Heart right ventricle (tissue), 16 donors: Measurements from ENCODE around the gene NOLC1. TPM values are rescaled to one million over a fixed set of nuclear protein-coding genes. Genes with fewer than 3 reads are reported as not detected.

Source experiments
- ATAC-seq, 8 donors: fragments of 200-7000 bp; cut with Tn5 transposase; one replicate each; pipeline ENCODE4 v1.9.1; 2020; ENCODE audit warnings: mild to moderate bottlenecking in 8 of 8, moderate library complexity in 8 of 8, moderate number of reproducible peaks in 1 of 8
- DNase-seq, 2 donors: peaks; one replicate each; pipeline ENCODE4 v3.0.0-alpha.2; 2020
- H3K27ac ChIP-seq, 10 donors: fragments of 200-600 bp; sonication (generic) in 2 of 10; one replicate each; pipeline versions ENCODE4 v1.5.0 to v1.8.0; 2020 to 2022; ENCODE audit warnings: mild to moderate bottlenecking in 3 of 10
- H3K27me3 ChIP-seq, 7 donors: fragments of 200-600 bp; one replicate each; pipeline ENCODE4 v1.8.0; 2021 to 2022; ENCODE audit warnings: mild to moderate bottlenecking in 2 of 7
- H3K36me3 ChIP-seq, 9 donors: fragments of 200-600 bp; sonication (generic) in 1 of 9; one replicate each; pipeline versions ENCODE4 v1.5.0 to v1.8.0; 2020 to 2022; ENCODE audit warnings: mild to moderate bottlenecking in 2 of 9
- H3K4me1 ChIP-seq, 9 donors: fragments of 200-600 bp; sonication (generic) in 1 of 9; one replicate each; pipeline versions ENCODE4 v1.5.0 to v1.8.0; 2020 to 2022; ENCODE audit warnings: mild to moderate bottlenecking in 4 of 9
- H3K4me3 ChIP-seq, 10 donors: fragments of 200-600 bp; sonication (generic) in 2 of 10; one replicate each; pipeline versions ENCODE4 v1.5.0 to v1.8.0; 2020 to 2022; ENCODE audit warnings: mild to moderate bottlenecking in 7 of 10, moderate library complexity in 2 of 10
- H3K9me3 ChIP-seq, 11 donors: fragments of 200-600 bp in 10 of 11; sonication (generic) in 2 of 11; one replicate each; pipeline versions ENCODE4 v1.5.0 to v1.8.0; 2013 to 2022; ENCODE audit warnings: mild to moderate bottlenecking in 2 of 11, control low read depth in 1 of 11, moderate library complexity in 1 of 11
- WGBS, 2 donors: extraction: QIAGEN DNeasy Blood & Tissue Kit; methylation state at CpG; one replicate each; pipeline ENCODE4 v1.1.7; 2013; ENCODE audit warnings: inconsistent platforms in 1 of 2; 5-methylcytosine and 5-hydroxymethylcytosine counted together
- intact Hi-C, 10 donors: fragments of 100-400 bp; cut with DNase I; formaldehyde crosslinking; loops; one replicate each; pipeline versions ENCODE4 v1.11.1 to v1.14.2; 2022
- polyA plus RNA-seq, 2 donors: library from polyadenylated mRNA; stranded (reverse); fragments of 200-250 nt; gene quantifications; one replicate each; pipeline ENCODE4 v1.2.3, GENCODE V29; 2013
- total RNA-seq, 10 donors: library from RNA; stranded (reverse); fragmentation: NEBNext Ultra II Directional in 3 of 10; extraction: Animal tissue kit (Norgen Biotek cat#: 25700) in 3 of 10; gene quantifications; one replicate each; pipeline versions ENCODE4 v1.2.1 to v1.2.4, GENCODE V29; 2021 to 2023
- TF ChIP-seq, protein P1 (sequence below), 9 donors: fragments of 200-600 bp; sonication (generic) in 2 of 9; IDR thresholded peaks; one replicate each; pipeline versions ENCODE4 v1.5.0 to v1.8.0; 2021 to 2022; ENCODE audit warnings: antibody characterized with exemption in 9 of 9, mild to moderate bottlenecking in 5 of 9, moderate library complexity in 1 of 9
- donor health status: Arrhythmogenic right ventricular cardiomyopathy.
- donor health status: ischemic (EF 13 %, LVEDD 7.1; RV severe dilation, severe dysfunction).
- donor health status: healthy with polysubstance abuse.
- donor health status: DM: no; HTN: yes; CAD: no.
- donor health status: DM: no; HTN: no; CAD: no.
- donor health status: ischemic (EF 25% LVEDD 6.9; RV normal size, moderate dysfunction).
- donor health status: ischemic (EF 25% LVEDD 5.7; RV mildly dilated, moderate dysfunction).
- donor health status: healthy.
- donor health status: DM: yes; HTN: yes; CAD: no.
- donor health status: Ischemic cardiomyopathy.
- donor health status: ischemic (EF 35%, LVEDD 5.7; RV mildly dilated, moderate dysfunction).
- donor health status: nonischemic (EF 11% LVEDD 7.7; RV severe dilation, severe dysfunction).
- donor health status: DM: yes; HTN: yes; CAD: no.
- donor health status: PGD.
- donor health status: ischemic (EF 29% LVEDD 5.4; RV normal size, mild dysfunction).
- donor health status: nonischemic (EF 23%, LVEDD 6.1; RV moderate dilation, normal function).

The NOLC1 gene
- total and polyA plus RNA-seq, 12 donors = 8.6 to 45.5 (median 27.8) TPM

DNA sequence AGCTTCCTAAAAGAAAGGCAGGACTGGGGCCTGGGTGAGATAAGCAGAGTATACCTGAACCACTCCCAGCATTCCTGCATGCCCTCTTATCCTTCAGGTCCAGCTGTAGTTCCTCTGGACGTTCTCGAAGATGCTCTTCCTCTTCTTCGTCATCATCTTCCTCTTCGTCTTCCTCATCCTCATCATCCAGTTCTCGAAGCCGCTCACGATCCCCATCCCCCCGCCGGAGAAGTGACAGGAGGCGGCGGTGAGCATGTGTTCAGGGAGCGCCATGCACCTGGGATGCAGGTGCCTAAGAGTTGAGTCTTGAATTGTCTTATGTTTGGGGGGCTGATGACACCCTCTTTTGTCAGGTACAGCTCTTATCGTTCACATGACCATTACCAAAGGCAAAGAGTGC is 3.9 kb upstream of the NOLC1 start:
- TF ChIP-seq, protein P1, sequence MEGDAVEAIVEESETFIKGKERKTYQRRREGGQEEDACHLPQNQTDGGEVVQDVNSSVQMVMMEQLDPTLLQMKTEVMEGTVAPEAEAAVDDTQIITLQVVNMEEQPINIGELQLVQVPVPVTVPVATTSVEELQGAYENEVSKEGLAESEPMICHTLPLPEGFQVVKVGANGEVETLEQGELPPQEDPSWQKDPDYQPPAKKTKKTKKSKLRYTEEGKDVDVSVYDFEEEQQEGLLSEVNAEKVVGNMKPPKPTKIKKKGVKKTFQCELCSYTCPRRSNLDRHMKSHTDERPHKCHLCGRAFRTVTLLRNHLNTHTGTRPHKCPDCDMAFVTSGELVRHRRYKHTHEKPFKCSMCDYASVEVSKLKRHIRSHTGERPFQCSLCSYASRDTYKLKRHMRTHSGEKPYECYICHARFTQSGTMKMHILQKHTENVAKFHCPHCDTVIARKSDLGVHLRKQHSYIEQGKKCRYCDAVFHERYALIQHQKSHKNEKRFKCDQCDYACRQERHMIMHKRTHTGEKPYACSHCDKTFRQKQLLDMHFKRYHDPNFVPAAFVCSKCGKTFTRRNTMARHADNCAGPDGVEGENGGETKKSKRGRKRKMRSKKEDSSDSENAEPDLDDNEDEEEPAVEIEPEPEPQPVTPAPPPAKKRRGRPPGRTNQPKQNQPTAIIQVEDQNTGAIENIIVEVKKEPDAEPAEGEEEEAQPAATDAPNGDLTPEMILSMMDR (IDR thresholded peaks at IDR 0.05) = no peak
- ATAC-seq (no peak), DNase-seq (no peak)
- WGBS, 2 donors = 93 to 94% methylated on average over 13 of the region's 13 CpGs
- Histone ChIP-seq H3K36me3 (peaks cover 0 to 76% (median 25%) of the 10 kb centered on the region in 9 donors), H3K4me1 (peaks cover 4 to 19% (median 9%) of the 10 kb centered on the region in 9 donors), H3K9me3 (no peaks in the 10 kb centered on the region), H3K27me3 (no peaks in the 10 kb centered on the region), H3K27ac (no peak overlapping the region), H3K4me3 (no peak overlapping the region)
- intact Hi-C loops = no loop called here

DNA sequence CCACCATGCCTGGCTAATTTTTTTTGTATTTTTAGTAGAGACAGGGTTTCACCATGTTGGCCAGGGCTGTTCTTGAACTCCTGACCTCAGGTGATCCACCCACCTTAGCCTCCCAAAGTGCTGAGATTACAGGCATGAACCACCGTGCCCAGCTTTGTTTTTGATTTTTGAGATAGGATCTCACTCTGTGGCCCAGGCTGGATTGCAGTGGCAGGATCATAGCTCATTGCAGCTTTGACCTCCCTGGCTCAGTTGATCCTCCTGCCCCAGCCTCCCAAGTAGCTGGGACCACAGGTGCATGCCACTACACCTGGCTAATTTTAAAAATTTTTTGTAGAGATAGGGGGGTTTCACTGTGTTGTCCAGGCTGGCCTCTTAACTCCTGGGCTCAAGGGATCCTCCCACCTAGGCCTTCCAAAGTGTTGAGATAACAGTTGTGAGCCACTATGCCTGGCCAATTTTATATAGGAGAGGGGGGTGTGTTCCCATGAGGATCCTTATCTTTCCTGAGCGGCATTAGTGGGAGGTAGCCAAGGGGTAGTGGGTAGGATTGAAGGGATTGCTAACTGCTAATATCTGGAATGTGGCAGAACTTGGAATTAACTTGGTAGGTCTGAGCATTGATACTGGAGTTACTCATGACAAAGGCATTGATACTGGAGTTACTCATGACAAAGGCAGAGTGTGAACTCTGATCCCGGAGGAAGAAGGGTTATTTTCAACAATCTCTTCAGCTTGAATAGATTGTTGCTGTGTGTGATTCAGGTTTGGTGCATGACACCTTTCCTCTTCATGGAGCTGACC is 1.0 kb upstream of the NOLC1 start:
- WGBS, 2 donors = 62 to 65% methylated on average over 3 of the region's 3 CpGs

DNA sequence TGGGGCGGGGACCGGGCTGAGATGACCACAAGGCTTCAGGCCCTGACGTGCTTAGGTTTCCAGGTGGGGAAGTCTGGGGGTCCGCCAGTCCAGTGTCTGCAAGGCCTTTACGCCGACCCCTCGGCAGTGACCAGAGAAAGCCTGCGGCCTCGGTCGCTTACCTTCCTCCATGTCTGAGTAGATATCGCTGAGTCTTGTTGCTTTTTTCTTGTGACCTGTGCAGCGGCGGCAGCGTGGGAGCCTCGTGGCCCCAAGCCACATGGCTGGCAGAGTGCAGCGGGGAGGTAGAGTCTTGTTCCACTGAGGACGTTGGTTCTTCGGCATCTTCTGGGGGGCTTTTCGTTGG is 329 bp downstream of the NOLC1 start:
- intact Hi-C loops = loop anchor here in 3 of 10 donors (1.0 kb wide), 1 partner anchor 20 kb away; no protein-coding TSS in a partner anchor
- TF ChIP-seq, protein P1 (IDR thresholded peaks at IDR 0.05) = no peak
- ATAC-seq = peak in 5 of 8 donors; percentile 2 to 26 (median 15)
- H3K36me3 ChIP-seq = peaks cover 0 to 70% (median 28%) of the 10 kb centered on the region in 9 donors
- H3K9me3 ChIP-seq = no peaks in the 10 kb centered on the region
- H3K27ac ChIP-seq = peak overlapping the region; percentile 46 to 94 (median 89)
- DNase-seq = no peak
- H3K4me1 ChIP-seq = peaks cover 4 to 33% (median 22%) of the 10 kb centered on the region in 9 donors
- WGBS, 2 donors = 0% methylated on average over 19 of the region's 19 CpGs
- H3K4me3 ChIP-seq = peak overlapping the region; percentile 71 to 96 (median 84)
- no peaks in the 10 kb centered on the region for H3K27me3 ChIP-seq

More for the DNA sequence above, 1.0 kb upstream of the NOLC1 start:
- Histone ChIP-seq H3K9me3 (no peaks in the 10 kb centered on the region), H3K36me3 (peaks cover 0 to 70% (median 21%) of the 10 kb centered on the region in 9 donors), H3K4me1 (peaks cover 4 to 33% (median 22%) of the 10 kb centered on the region in 9 donors), H3K4me3 (peak overlapping the region in 9 of 10 donors; percentile 71 to 96 (median 82)), H3K27ac (peak overlapping the region; percentile 22 to 94 (median 89)), H3K27me3 (no peaks in the 10 kb centered on the region)
- intact Hi-C loops = no loop called here
- no peak for ATAC-seq
- no peak for DNase-seq
- TF ChIP-seq, protein P1 (IDR thresholded peaks at IDR 0.05) = no peak

DNA sequence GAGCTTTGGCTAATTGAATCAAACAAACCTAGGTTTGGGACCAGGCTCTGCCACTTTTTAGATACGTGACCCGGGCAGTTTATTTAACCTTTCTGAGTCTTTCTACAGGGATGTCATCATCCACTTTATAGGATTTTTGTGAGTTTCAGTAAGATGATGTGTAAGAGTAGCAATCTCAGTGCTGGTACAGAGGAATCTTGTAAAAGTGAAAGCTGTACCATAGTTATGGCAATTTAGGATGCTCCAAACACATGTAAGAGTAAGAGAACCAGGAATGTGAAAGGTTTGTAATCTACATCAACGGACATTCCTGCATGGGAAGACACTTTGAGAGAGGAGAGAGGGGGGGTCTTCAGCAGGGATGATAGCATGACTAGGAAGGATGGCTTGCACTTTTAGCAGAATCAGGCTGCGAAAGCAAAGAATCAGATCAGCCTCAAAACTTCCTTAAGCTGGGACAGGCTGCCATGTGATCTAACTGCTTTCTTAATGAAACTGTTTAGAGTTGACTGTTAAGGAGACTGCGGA is 968 bp downstream of the NOLC1 start:
- Histone ChIP-seq H3K4me3 (peak overlapping the region; percentile 71 to 96 (median 84)), H3K4me1 (peaks cover 4 to 33% (median 22%) of the 10 kb centered on the region in 9 donors), H3K27me3 (no peaks in the 10 kb centered on the region), H3K36me3 (peaks cover 0 to 70% (median 33%) of the 10 kb centered on the region in 9 donors), H3K27ac (peak overlapping the region in 7 of 10 donors; percentile 74 to 94 (median 91)), H3K9me3 (no peaks in the 10 kb centered on the region)
- ATAC-seq (no peak), DNase-seq (no peak)
- 35 to 38% methylated on average over 5 of the region's 5 CpGs for WGBS, 2 donors
- intact Hi-C loops = no loop called here
- TF ChIP-seq, protein P1 (IDR thresholded peaks at IDR 0.05) = no peak
